GM18508 (cell line): ENCODE data around the gene P2RY13.

ENCODE experiments used
- ATAC-seq: cut with Tn5 transposase; IDR thresholded peaks from one replicate; pipeline ENCODE4 v1.9.1; 2021; ENCODE audit warnings: moderate number of reproducible peaks; ENCODE audit not compliant: insufficient read depth, unreplicated experiment

P2RY13 gene

DNA sequence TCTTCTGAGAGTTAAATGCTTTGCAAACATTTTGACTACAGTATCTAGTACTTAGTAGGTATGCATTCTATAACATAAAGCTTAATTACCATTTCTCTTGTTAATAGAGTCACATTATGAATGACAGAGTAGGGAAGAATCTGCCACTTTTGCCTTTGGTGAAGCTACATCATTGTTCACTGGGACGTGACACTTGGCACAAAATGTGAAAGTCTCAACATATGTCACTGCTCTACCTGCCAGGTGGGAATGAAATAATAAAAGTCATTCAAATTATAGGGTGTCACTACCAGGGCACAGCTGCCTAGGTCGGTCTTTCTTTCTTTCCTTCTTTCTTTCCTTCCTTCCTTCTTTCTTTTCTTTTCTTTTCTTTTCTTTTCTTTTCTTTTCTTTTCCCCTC is 30.3 kb downstream of the P2RY13 start:
- no peak for ATAC-seq

DNA sequence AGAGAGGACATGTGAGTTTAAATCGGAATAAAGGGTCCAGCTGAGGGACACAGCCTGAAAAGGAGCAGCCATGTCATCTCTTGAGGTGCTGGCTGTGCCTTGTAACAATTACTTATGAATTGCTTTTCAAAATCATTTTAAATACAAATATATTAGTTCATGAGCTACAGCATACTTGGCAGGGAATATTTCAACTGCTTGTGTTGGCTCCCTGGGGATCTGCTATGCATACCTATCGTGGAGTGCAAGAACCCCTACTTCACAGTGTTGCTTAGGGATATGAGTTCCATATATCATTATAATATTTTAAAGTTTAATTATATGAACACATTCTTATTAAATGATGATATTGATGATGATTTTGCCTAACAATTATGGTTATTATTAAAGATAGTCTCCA is 31.9 kb downstream of the P2RY13 start:
- no peak for ATAC-seq

DNA sequence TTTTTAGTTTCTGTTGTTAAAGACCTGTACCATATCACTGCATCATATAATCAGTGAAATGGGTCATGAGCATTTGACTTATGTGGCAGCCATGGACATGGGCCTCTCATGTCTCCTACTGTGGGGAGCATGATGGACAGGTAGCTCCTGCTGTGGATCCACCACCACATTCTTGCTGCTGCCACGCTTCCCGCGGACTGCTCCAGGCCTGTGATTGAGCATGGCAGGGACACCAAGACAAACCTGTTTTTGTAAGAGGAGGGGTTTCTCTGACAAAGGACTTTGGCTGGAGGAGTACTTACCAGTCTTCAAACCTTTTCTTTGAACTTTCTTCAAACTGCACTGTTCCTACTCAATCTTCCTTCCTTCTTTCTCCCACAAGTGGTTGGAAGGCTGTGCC is 33.1 kb downstream of the P2RY13 start:
- ATAC-seq: no peak

DNA sequence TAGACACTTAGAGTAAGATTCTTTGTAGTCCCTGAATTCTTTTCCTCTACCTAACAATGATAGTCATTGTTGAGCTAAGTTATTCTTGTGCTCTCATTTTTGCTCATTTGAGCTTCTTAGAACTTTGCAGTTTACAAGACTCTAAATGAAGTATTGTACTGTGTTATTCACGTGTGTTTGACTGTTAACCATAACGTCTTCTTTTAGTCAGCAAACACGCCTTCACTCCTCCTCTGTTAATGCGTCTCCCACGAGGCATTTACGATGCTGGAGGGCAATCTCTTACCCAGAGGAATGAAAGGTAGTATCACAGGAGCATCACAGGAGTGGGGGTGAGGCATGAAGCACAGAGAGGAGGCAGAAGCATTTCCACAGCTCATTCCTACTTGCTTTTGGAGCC is 36.2 kb downstream of the P2RY13 start:
- no peak for ATAC-seq

DNA sequence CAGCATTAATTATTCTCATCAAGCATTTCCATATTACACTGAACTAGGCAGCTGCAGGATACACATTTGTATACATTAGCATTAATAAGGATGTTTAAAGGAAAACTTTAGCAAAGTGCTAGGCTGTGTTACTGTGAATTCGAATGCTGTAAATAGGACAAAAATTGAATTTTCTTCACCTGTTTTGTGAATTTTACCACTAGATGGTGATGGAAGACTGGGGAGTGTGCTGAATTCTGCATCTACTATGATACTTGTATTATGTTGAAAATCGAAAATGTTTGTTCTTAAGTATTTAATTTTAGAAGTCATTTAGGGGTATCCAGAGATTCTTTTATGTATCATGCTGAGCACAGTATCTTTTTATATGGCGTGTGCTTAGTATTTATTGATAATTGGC is 38.7 kb downstream of the P2RY13 start:
- ATAC-seq: no peak

DNA sequence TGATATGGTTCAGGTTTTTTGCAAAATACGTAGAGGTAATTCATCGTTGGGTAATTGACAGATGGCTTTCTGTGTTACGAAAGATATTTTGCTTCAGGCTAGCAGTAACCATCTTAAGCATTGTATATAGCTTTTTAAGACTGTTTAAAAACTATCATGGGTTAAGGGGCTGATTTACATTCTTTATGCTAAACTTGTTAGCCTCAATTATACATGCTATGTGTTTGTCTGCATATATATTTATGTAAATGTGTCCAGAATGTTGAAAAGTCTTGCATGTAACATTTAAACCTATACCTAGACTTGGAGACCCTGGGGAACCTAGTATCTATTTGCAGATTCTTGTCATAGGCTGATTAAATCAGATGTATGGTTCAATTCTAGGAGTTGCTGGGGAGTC is 39.9 kb downstream of the P2RY13 start:
- ATAC-seq: no peak

DNA sequence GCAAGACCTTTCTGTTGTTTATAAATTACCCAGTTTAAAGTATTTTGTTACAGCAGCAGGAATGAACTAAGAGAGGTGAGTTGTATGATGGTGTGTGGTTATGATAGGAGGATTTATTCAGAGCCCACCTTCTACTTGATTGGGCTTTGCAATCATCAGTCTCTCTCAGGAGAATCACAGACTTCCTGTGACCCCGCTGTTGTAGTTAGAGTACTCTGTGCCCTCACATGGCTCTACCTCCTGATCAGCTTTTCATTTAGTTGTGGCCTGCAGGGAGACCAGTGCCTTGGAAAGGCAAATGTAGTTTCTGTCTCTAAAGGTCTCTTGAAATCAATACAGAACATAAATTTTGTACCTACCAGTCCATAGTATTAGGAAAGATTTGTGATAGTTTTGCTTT is 43.4 kb downstream of the P2RY13 start:
- no peak for ATAC-seq

DNA sequence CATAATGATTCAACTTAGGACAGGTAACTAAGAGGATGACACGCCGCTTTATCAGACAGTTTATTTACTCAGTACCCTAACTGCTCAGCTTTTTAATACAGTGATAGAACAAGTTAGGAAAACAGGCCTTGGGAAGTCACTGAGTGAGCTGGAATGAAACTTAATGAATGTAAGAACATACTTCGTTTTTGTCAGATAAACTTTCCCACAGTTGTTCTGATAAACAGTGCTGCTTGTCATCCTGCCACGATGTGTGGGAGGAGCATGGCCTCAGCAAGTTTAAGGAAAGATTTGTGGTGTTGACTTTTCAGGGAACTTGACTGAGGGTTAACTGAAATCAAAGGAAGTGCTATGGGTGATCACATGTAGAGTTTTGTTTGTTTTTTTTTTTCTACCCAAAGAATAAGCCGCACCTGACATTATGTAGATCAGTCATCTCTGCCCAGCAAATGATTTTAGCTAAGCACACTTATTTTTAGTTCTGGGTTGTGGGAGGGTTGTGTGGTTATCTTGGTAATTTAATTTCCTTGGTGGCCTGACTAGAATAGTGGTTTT is 45.4 kb downstream of the P2RY13 start:
- no peak for ATAC-seq

DNA sequence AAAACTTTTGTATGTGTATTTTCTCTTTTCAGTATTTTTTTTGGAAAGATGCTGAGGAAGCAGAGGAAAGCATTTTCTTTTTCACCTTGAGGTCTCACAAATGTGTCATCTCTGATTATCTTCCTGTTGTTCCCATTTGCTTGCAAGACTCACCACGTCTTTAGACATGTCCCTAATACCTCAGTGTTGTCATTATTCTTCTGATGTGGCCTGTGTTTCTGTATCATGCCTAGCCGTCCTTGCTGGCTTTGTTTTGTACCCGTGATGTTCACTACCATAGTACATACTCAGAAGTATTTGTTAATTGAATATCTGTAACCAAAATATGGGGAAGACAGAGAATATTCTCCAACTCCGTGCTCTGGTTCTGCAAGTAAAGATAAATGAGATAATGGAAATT is 46.0 kb downstream of the P2RY13 start:
- no peak for ATAC-seq

DNA sequence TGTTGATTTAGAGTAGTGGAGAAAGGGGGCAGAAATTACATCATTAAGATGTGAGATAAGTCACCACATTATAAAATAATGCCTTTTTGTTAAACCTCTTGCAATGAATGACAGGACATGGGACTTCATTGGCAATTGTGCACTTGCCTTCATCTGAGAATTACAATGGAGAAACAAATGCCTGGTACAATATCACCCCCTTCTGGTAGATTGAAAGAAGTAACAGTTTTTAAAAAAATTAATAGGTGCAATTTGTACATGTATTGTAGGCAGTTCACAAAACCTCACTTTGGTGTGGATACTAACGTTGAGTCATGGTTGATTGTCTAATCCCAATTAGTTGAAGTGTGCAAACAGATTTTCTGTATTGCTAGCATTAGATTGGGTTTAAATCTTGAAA is 46.4 kb downstream of the P2RY13 start:
- no peak for ATAC-seq

DNA sequence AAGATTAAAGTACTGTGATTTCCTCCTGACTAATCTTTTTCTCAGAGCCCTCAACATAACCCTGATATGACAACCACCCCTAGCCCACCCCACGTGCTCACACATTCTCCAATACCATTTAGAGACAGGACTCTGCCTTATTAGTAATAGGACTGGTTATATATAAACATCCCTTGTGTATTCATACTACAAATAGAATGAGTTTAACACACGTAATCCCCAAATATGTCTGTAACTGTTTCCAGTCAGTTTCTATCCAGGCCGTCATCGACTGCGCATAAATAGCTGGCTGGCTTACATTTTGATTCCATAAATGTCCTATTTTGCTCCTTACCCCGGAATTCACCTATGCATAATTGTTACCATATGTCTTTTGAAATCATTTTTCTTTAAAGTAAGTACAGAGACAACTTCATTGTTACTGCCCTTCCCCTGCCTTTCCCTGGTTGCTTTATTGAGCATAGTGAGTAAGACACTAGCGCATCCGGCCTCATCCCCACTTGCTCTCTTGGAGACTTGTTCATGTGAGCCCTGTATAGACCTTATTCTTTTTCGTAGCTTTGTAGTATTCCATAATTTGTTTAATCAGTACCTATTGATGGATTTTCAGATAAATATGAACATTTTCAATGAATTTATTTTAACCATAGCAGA is 47.6 kb downstream of the P2RY13 start:
- no peak for ATAC-seq

DNA sequence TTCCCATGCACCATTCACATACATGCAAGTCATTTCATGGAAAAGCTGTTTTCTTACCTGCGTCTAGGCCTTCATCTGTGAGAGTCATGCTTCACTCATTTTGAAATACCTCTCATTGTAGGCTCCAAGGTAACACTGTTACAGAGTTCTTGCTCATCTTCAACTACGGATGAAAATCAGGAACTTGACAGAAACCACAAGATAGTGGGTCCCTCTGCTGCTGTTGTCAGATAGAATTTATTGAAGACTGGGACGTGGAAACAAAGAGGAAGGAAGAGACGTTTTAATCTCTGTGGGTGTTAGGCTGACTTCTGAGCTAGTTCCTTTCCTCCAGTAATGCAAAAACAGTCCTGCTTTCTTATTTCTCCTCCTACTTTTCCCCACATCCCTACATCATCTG is 51.1 kb downstream of the P2RY13 start, which contains the start of gene P2RY14:
Gene P2RY14 (minus strand): TSS at position 313 of the 400 bp plus-strand sequence. CDS start 64,226 bp downstream, outside the sequence.
- ATAC-seq: no peak

DNA sequence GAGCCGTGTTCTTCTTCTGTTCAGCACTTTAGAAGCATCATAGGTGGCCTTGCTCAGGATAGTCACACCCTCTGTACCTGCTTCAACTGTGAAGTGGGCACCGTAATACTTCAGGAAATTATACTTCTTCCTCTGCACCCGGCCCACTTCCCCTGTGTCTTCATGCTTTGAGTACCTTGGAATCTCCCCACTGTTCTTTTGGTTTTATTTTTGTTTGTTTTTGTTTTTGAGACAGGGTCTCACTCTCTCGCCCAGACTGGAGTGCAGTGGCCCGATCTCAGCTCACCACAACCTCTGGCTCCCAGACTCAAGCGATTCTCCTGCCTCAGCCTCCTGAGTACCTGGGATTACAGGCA is 52.7 kb downstream of the P2RY13 start:
- ATAC-seq: peak; percentile 66
